ENCODE data around the gene SLAMF1.

Gene SLAMF1

GRCh38 chr1:160636547-160636946 lies 10.3 kb downstream of the SLAMF1 start:
- TF ChIP-seq, protein P1, sequence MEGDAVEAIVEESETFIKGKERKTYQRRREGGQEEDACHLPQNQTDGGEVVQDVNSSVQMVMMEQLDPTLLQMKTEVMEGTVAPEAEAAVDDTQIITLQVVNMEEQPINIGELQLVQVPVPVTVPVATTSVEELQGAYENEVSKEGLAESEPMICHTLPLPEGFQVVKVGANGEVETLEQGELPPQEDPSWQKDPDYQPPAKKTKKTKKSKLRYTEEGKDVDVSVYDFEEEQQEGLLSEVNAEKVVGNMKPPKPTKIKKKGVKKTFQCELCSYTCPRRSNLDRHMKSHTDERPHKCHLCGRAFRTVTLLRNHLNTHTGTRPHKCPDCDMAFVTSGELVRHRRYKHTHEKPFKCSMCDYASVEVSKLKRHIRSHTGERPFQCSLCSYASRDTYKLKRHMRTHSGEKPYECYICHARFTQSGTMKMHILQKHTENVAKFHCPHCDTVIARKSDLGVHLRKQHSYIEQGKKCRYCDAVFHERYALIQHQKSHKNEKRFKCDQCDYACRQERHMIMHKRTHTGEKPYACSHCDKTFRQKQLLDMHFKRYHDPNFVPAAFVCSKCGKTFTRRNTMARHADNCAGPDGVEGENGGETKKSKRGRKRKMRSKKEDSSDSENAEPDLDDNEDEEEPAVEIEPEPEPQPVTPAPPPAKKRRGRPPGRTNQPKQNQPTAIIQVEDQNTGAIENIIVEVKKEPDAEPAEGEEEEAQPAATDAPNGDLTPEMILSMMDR (IDR thresholded peaks at IDR 0.05; ENCODE audit: borderline replicate concordance, control extremely low read depth, extremely low read depth, insufficient read depth, missing control alignments), result no peak
- DNase-seq (ENCODE audit: low spot score), result no peak
- in situ Hi-C loops (cut with MboI; ENCODE audit: low sequenced_read_pairs, unreplicated experiment), result no loop called here

GRCh38 chr1:160636076-160636475 lies 10.8 kb downstream of the SLAMF1 start:
- TF ChIP-seq, protein P1 (IDR thresholded peaks at IDR 0.05; ENCODE audit: borderline replicate concordance, control extremely low read depth, extremely low read depth, insufficient read depth, missing control alignments), result no peak
- in situ Hi-C loops (cut with MboI; ENCODE audit: low sequenced_read_pairs, unreplicated experiment), result no loop called here
- DNase-seq (ENCODE audit: low spot score), result no peak

- no peak for DNase-seq (ENCODE audit: low spot score)
- TF ChIP-seq, protein P1 (IDR thresholded peaks at IDR 0.05; ENCODE audit: borderline replicate concordance, control extremely low read depth, extremely low read depth, insufficient read depth, missing control alignments), result no peak
- in situ Hi-C loops (cut with MboI; ENCODE audit: low sequenced_read_pairs, unreplicated experiment), result no loop called here
Observed at GRCh38 chr1:160634543-160635491, 12.0 kb downstream of the SLAMF1 start.

- DNase-seq (ENCODE audit: low spot score), result no peak
- TF ChIP-seq, protein P1 (IDR thresholded peaks at IDR 0.05; ENCODE audit: borderline replicate concordance, control extremely low read depth, extremely low read depth, insufficient read depth, missing control alignments), result no peak
- in situ Hi-C loops (cut with MboI; ENCODE audit: low sequenced_read_pairs, unreplicated experiment), result no loop called here
Observed at GRCh38 chr1:160633330-160633903, 13.4 kb downstream of the SLAMF1 start.

DNA sequence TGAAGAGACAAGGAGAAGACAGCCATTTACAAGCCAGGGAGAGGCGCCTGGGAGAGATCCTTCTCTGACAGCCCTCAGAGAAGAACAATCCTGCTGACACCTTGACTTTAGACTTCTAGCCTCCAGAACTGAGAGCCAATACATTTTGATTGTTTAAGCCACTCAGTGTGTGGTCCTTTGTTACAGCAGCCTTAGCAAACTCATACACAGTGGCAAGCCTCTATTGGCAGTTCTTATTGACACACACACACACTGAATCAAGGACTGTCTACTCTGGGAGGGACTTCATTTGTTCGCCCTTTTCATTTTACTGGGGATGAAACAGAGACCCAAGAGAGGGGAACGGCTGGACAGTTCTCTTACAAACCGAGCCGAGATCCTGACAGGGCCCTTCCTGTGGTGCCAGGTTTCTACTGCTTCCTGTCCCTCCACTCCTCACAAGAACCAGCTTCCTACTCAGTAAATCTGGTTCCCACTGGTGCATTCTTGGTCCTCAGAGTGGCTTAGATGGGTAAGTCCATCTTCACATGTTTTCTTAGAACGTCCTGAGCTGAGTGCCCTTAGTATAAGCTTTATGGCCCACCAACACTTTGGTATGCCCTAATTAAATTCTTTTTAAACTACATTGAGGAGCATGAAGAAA lies 14.7 kb downstream of the SLAMF1 start:
- TF ChIP-seq, protein P1 (IDR thresholded peaks at IDR 0.05; ENCODE audit: borderline replicate concordance, control extremely low read depth, extremely low read depth, insufficient read depth, missing control alignments), result no peak
- in situ Hi-C loops (cut with MboI; ENCODE audit: low sequenced_read_pairs, unreplicated experiment), result no loop called here

More for the DNA sequence above, 14.7 kb downstream of the SLAMF1 start:
- DNase-seq (ENCODE audit: low spot score), result no peak
